GM12872 (cell line): ENCODE data around the gene ATPAF2.

Experiments used
- CTCF ChIP-seq: IDR thresholded peaks from 3 replicates; pipeline ENCODE4 v1.5.1; 2011; ENCODE audit warnings: low read depth, mild to moderate bottlenecking, low read length, moderate library complexity; ENCODE audit not compliant: insufficient read depth

Gene ATPAF2

GRCh38 chr17:18028114-18028951, 10.6 kb downstream of the ATPAF2 start:
- TF ChIP-seq CTCF: no peak

DNA sequence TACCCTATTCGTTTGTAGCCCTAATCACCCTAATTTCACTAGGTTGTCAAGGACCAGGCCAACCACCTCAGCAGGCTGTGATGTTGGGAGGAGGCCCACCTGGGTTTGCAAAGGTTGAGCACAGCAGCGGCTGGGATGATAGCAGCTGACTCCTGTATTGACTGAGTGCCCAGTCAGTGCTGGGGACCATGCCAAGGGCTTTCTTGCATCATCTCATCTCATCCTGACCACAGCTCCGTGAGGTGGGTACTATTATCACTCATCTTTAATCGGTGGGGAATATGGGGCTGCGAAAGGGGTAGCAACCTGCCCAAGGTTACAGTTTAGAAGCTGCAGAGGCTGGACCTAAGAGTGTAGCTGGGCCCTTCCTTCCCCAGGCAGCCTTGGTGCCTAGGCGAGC, 11.7 kb downstream of the ATPAF2 start:
- TF ChIP-seq CTCF: no peak

DNA sequence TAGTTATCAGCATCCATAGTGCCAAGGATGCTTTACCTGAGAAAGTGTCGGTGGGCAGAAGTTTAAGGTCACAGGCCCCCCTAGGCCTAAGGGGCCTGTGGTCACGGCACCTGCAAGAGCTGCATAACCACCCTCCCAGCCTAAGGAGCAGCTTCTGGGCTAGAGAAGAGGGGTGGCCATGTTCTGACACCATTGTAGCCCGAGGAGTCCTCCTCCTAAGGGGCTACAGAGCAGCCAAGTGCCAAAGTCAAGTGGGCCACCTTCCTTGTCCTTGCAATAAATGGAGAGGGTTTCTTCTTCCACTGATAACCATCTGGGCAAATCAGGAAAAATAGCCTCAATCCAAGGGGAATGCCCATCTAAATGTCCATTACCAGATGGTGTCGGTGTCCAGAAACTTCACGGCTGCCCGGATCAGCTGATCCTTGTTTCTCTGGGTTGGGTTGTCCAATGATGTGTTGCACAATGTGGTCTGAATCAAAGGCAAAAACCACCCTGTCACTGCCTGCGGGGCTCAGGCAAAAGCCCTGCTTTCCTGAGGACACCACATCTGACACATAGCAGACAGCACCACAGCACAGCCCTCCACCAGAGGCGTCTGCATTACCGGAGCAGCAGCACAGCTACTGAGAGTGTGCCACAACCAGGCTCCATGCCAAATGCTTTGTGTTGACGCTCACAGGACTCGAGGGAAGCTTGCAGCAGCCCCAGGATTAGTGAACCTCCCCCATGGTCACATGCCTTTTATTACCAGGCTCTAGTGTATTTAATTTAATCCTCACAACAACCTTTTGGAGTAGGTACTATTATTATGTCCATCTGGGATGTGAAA, 12.8 kb downstream of the ATPAF2 start:
- TF ChIP-seq CTCF: no peak

DNA sequence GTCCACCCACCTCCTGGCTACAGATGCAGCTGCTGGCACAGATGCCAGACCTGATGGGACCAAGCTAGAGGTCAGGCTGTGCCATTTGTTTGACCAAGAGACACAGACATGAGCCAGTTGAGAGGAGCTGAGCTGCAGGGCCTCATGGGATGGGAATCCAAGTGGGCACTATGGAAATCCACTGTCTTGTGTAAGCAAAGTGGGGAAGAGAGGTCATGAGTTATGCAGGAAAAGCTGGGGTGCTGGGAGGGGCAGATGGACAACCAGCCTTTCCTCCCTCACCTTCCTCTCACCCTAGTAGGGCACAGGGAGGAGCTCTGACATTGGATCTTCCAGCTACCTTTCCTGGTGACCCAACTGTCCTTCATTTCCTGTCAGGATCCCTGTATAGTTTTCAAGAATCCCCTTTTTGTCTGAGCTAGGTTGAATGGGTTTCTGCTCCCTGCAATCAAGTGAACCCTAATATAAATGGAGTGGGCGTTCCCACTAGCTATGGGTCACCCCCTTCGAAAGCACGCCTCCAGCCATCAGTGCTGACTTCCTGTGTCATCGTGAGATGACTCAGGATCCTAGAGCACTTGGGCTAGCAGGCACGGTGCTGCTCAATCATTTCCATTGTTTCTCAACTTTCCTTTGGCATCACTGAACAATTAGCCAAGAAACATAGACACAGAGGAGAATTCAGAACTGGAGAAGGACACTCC, 13.6 kb downstream of the ATPAF2 start:
- no peak for TF ChIP-seq CTCF

DNA sequence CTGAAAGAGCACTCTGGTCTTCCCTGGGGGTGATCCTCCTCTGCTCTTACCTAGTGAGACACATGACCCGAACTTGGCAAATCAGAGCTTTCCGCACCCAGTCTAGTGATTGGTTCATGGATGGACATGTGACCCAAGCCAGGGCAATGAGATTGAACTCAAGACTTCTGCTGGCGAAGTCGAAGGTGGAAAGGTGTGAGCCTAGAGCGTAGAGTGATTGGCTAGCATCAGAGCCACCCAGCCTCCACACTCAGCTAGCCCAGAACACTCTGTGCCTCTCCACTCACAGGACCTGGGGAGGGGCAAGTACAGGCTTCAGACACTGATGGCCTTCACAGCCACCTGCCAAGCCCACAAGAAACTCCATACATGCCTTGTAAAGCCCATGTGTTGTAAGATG, 17.6 kb downstream of the ATPAF2 start:
- no peak for TF ChIP-seq CTCF

GRCh38 chr17:18020971-18021370, 18.0 kb downstream of the ATPAF2 start:
- no peak for TF ChIP-seq CTCF

- TF ChIP-seq CTCF: no peak
Observed at GRCh38 chr17:18019838-18020154, 19.2 kb downstream of the ATPAF2 start.
